Stimulated activated naive B cell treated with anti-CD40 and anti-IgM and Interleukin-4, amounts not matched to agents 10 μg/mL and 1 μg/mL and 100 μg/mL, for 72 hours (primary cell): ENCODE results near the gene ZNF768.
"Not testable (repeated sequence)": the region's sequence is repeated elsewhere in the genome, so short reads cannot be mapped to it uniquely, and the experiment has no call there.

Source experiments
- ATAC-seq, 2 donors: fragments of 150-1000 bp; cut with Tn5 transposase; replicated peaks; 2 replicates each; pipeline ENCODE4 v1.10.0; 2021; ENCODE audit warnings: moderate library complexity in 1 of 2
- DNase-seq: peaks from one replicate; pipeline ENCODE4 v3.0.0; 2021
- H3K27ac Mint-ChIP-seq: one replicate; pipeline ENCODE4 v1.8.0; 2022; ENCODE audit warnings: mild to moderate bottlenecking, mixed read lengths
- H3K27me3 Mint-ChIP-seq, 2 donors: one replicate each; pipeline ENCODE4 v1.8.0; 2022; ENCODE audit warnings: mixed read lengths in 2 of 2
- H3K36me3 Mint-ChIP-seq, 2 donors: one replicate each; pipeline ENCODE4 v1.8.0; 2022; ENCODE audit warnings: mixed read lengths in 2 of 2, mild to moderate bottlenecking in 1 of 2
- H3K4me1 Mint-ChIP-seq, 2 donors: one replicate each; pipeline ENCODE4 v1.8.0; 2022; ENCODE audit warnings: mixed read lengths in 2 of 2, mild to moderate bottlenecking in 1 of 2
- H3K4me3 Mint-ChIP-seq, 2 donors: one replicate each; pipeline ENCODE4 v1.8.0; 2022; ENCODE audit warnings: mild to moderate bottlenecking in 2 of 2, mixed read lengths in 2 of 2, moderate library complexity in 1 of 2
- H3K9me3 Mint-ChIP-seq, 2 donors: one replicate each; pipeline ENCODE4 v1.8.0; 2022; ENCODE audit warnings: mixed read lengths in 2 of 2, mild to moderate bottlenecking in 1 of 2

Gene ZNF768

DNA sequence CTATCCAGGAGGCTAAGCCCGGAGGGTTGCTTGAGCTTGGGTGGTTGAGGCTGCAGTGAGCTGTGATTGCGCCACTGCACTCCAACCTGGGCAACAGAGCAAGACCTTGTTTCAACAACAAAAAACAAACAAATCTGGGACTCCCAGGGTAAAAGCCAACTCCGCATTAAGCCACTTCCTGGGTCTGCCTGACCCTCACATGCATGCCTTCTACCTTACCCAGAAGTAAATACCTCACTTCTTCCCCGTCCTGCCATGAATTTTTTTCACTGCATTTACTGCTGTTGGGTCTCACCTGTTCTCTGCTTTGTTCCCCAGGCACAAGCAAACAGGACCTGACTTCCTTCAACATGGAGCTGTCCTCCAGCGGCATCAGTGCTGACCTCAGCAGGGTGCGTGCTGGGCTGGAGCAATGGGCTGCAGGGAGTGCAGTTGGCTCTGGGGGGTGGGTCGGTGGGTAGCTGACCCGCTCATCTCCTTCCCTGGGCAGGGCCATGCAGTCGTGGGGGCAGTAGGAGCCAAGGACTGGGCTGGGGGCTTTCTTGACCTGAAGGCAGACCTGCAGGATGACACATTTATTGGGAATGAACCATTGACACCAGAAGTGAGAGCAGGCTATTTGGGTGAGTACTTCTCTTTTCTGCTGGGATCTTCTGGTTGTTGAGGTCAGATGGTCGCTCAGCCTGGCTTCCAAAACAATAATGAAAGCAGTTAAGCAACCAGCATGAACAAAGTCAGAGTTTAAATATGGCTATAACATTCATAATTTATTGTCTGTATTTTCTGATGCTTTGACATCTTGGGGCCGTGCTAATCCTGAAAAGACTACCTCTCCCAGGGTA, 37.4 kb downstream of the ZNF768 start:
- Mint-ChIP-seq H3K27ac (peak overlapping the region; percentile 31), H3K4me1 (peaks cover 15 to 20% of the 10 kb centered on the region in 2 donors), H3K27me3 (no peaks in the 10 kb centered on the region), H3K9me3 (no peaks in the 10 kb centered on the region), H3K36me3 (peaks cover 59 to 67% of the 10 kb centered on the region in 2 donors), H3K4me3 (no peak overlapping the region)
- DNase-seq: no peak
- ATAC-seq: no peak

DNA sequence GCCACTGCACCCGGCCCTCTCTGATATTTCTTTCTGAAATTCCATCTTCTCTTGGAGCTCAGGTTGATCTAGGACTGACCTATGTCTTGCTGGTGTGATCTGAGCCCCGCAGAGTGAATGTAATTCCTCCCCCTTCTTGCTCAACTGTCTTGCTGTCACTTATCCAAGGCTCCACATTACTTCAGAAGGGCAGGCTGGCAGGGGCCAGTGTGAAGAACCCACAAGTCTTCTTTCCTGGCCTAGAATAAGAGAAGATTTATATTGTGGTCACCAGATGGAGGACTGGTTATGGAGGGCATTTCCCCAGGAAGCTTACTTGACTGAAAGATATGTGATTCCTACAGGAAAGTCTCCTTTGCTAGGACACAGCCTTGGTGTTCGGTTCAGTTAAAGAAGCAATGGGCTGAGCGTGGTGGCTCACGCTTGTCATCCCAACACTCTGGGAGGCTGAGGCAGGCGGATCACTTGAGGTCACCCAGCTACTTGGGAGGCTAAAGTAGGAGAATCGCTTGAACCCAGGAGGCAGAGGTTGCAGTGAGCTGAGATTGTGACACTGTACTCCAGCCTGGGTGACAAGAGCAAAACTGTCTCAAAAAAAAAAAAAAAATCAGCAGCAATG, 40.4 kb downstream of the ZNF768 start:
- peaks cover 23 to 32% of the 10 kb centered on the region in 2 donors for H3K4me1 Mint-ChIP-seq
- H3K4me3 Mint-ChIP-seq: no peak overlapping the region
- H3K27me3 Mint-ChIP-seq: no peaks in the 10 kb centered on the region
- DNase-seq: no peak
- no peaks in the 10 kb centered on the region for H3K9me3 Mint-ChIP-seq
- H3K36me3 Mint-ChIP-seq: peaks cover 60 to 79% of the 10 kb centered on the region in 2 donors
- no peak for ATAC-seq
- H3K27ac Mint-ChIP-seq: peak overlapping the region; percentile 70

DNA sequence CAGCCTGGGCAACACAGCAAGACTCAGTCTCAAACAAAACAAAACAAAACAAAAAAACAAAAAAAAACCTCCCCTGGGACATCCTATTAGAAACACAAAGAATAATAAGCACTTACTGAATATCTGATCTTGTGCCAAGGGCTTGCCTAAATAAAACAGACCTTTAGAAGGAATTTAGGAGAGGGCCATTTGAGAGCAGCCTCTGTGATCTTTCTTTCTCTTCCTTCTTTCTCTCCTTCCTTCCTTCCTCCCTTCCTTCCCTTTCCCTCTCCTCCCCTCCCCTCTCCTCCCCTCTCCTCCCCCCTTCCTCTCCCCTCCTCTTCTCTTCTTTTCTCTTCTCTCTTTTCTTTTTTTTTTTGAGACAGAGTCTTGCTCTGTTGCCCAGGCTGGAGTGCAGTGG, 41.5 kb downstream of the ZNF768 start:
- Mint-ChIP-seq H3K36me3 (peaks cover 61 to 81% of the 10 kb centered on the region in 2 donors), H3K4me1 (peaks cover 26 to 41% of the 10 kb centered on the region in 2 donors), H3K27me3 (no peaks in the 10 kb centered on the region), H3K27ac (no peak overlapping the region), H3K9me3 (no peaks in the 10 kb centered on the region), H3K4me3 (no peak overlapping the region)
- no peak for DNase-seq
- no peak for ATAC-seq

DNA sequence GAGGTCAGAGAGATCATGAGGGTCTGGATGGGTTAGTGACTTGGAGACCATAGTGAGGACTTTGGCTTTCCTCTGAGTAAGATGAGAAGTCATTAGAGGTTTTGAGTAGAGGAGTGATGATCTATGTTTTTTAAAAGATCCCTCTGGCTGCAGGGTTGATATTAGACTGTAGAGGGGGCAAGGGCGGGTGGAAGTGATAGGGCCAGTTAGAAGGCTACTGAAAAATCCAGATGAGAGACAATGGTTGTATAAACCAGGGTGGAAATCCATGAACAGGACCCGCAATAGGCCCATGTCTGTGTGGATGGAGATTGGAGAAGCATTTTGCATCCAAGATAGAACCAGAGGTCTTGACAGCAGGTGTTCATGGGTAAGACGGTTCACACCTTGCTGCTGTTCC, 44.0 kb downstream of the ZNF768 start:
- Mint-ChIP-seq H3K27ac (no peak overlapping the region), H3K4me1 (peaks cover 31 to 59% of the 10 kb centered on the region in 2 donors), H3K27me3 (no peaks in the 10 kb centered on the region), H3K36me3 (peaks cover 65 to 78% of the 10 kb centered on the region in 2 donors), H3K4me3 (peak overlapping the region in 1 of 2 donors; percentile 14), H3K9me3 (peaks cover 0 to 3% of the 10 kb centered on the region in 2 donors)
- DNase-seq: no peak
- peak; percentile 36 to 53 for ATAC-seq

DNA sequence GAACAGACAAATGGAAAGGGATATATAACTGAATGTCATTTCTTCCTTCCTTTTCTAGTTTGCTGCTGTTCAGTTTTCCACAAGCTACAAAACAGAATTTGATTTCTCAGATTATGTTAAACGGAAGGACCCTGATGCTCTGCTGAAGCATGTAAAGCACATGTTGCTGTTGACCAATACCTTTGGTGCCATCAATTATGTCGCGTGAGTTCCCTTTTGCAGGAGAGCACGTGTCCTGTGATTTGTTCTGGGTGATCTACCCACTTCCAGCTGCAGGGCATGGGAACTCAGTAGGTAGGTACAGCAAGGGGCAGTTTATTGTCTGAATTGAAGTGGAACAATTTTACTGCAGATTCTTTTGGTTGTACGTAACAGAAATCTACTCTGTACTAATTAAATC, 45.0 kb downstream of the ZNF768 start:
- peaks cover 0 to 3% of the 10 kb centered on the region in 2 donors for H3K9me3 Mint-ChIP-seq
- peaks cover 69 to 82% of the 10 kb centered on the region in 2 donors for H3K36me3 Mint-ChIP-seq
- peaks cover 33 to 67% of the 10 kb centered on the region in 2 donors for H3K4me1 Mint-ChIP-seq
- H3K27ac Mint-ChIP-seq: peak overlapping the region; percentile 9
- DNase-seq (no peak), ATAC-seq (no peak)
- H3K4me3 Mint-ChIP-seq: no peak overlapping the region
- no peaks in the 10 kb centered on the region for H3K27me3 Mint-ChIP-seq

DNA sequence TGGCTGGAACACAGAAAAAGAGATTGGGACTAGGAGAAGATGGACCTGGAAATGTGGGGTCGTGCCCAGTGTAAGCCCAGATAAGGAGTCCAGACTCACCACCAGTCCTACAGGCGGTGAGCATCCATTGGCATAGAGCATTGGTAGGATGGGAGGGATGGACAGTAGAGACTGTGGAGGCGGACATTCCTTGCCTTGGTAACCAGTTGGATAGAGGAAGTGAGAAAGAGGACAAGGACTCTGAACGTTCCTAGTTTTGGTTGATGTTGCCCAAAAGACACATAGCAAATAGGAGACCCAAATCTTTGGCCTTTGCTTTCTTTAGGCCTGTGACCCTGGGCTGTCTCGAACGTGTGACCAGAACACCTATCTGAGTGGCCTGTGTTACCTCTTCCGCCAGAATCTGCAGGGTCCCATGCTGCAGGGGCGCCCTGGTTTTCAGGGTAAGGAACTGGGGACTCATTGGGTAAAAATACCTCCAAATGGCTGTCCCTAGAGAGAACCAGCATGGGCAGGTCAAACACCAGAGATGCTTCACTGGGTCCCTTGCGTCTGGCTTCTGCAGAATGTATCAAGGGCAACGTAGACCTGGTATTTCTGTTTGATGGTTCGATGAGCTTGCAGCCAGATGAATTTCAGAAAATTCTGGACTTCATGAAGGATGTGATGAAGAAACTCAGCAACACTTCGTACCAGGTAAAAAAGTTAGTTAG, 47.4 kb downstream of the ZNF768 start:
- DNase-seq (no peak), ATAC-seq (peak; percentile 56 to 68)
- peak overlapping the region; percentile 47 for H3K27ac Mint-ChIP-seq
- H3K27me3 Mint-ChIP-seq: no peaks in the 10 kb centered on the region
- peaks cover 0 to 3% of the 10 kb centered on the region in 2 donors for H3K9me3 Mint-ChIP-seq
- peaks cover 67 to 77% of the 10 kb centered on the region in 2 donors for H3K36me3 Mint-ChIP-seq
- peaks cover 37 to 69% of the 10 kb centered on the region in 2 donors for H3K4me1 Mint-ChIP-seq
- H3K4me3 Mint-ChIP-seq: peak overlapping the region; percentile 1 to 26

DNA sequence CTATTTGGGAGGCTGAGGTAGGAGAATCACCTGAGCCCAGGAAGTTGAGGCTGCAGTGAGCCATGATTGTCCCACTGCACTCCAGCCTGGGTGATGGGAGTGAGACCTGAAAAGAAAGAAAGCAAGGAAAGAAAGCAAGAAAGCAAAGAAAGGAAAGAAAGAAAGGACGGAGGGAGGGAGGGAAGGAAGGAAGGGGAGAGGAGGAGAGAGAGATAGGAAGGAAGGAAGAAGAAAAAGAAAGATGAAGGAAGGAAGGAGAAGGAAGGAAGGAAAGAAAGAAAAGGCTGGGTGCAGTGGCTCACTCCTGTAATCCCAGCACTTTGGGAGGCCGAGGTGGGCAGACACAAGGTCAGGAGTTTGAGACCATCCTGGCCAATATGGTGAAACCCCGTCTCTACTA, 48.6 kb downstream of the ZNF768 start:
- H3K4me3 Mint-ChIP-seq: peak overlapping the region; percentile 3 to 83
- H3K27me3 Mint-ChIP-seq, ATAC-seq, H3K9me3 Mint-ChIP-seq, DNase-seq: not testable (repeated sequence)
- H3K36me3 Mint-ChIP-seq: peaks cover 71 to 79% of the 10 kb centered on the region in 2 donors
- H3K27ac Mint-ChIP-seq: peak overlapping the region; percentile 88
- peaks cover 39 to 72% of the 10 kb centered on the region in 2 donors for H3K4me1 Mint-ChIP-seq

DNA sequence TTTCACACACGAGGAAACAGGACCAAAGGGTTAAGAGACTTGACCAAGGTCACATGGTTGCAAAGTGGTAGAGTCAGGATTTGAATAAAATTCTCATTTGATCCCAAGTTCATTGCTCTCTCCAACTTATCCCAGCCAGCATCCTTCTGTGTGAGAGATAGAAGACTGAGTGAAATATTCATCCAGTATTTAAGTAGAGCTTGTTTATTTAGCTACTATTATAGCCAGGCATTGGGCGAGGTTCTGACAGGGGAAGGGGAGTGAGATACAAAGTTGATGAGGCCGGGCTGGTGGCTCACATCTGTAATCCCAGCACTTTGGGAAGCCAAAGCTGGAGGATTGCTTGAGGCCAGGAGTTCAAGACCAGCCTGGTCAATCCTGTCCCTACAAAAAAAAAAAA, 49.4 kb downstream of the ZNF768 start:
- H3K9me3 Mint-ChIP-seq: peaks cover 0 to 3% of the 10 kb centered on the region in 2 donors
- no peak for ATAC-seq
- DNase-seq: no peak
- H3K4me1 Mint-ChIP-seq: peaks cover 43 to 74% of the 10 kb centered on the region in 2 donors
- peak overlapping the region; percentile 88 for H3K27ac Mint-ChIP-seq
- H3K36me3 Mint-ChIP-seq: peaks cover 69 to 75% of the 10 kb centered on the region in 2 donors
- H3K27me3 Mint-ChIP-seq: no peaks in the 10 kb centered on the region
- H3K4me3 Mint-ChIP-seq: peak overlapping the region; percentile 7 to 10

DNA sequence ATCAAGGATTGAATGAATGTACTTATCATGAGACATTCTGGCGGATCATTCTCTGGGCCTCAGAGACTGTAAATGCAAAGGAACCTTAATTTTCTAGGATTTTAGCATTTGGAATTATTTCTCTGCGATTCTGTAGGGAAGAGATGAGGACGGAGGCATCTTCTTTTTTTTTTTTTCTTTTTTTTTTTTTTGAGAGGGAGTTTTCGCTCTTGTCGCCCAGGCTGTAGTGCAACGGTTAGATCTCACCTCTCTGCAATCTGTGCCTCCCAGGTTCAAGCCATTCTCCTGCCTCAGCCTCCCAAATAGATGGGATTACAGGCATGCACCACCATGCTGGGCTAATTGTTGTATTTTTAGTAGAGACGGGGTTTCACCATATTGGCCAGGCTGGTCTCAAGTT, 51.7 kb downstream of the ZNF768 start:
- H3K4me1 Mint-ChIP-seq: peaks cover 46 to 81% of the 10 kb centered on the region in 2 donors
- H3K27me3 Mint-ChIP-seq: no peaks in the 10 kb centered on the region
- H3K27ac Mint-ChIP-seq: peak overlapping the region; percentile 89
- no peak for ATAC-seq
- peak overlapping the region; percentile 95 to 99 for H3K4me3 Mint-ChIP-seq
- peaks cover 54 to 55% of the 10 kb centered on the region in 2 donors for H3K36me3 Mint-ChIP-seq
- DNase-seq: no peak
- peaks cover 0 to 3% of the 10 kb centered on the region in 2 donors for H3K9me3 Mint-ChIP-seq

DNA sequence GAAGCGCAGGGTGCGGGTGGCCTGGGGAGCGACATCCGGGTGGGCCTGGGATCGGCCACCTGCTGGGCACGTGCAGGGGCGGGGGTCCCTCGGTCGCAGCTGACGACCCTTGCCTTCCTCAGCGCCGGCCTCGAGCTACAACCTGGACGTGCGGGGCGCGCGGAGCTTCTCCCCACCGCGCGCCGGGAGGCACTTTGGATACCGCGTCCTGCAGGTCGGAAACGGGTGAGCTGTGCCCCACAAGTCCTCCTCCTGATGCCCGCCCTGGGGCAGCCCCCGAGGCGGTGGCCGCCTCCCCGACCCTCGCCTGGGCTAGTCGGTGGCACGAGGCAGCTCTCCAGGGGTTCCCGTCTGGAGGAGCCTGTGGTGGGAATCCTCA, 52.3 kb downstream of the ZNF768 start:
- ATAC-seq (no peak), DNase-seq (no peak)
- Mint-ChIP-seq H3K27ac (peak overlapping the region; percentile 98), H3K27me3 (no peaks in the 10 kb centered on the region), H3K4me3 (peak overlapping the region; percentile 95 to 99), H3K9me3 (peaks cover 0 to 4% of the 10 kb centered on the region in 2 donors), H3K36me3 (peaks cover 52 to 55% of the 10 kb centered on the region in 2 donors), H3K4me1 (peaks cover 47 to 81% of the 10 kb centered on the region in 2 donors)
